ENCODE data around the gene SLC37A1. TPM values are rescaled to one million over a fixed set of nuclear protein-coding genes. Genes with fewer than 3 reads are reported as not detected.
"Not testable (repeated sequence)": the region's sequence is repeated elsewhere in the genome, so short reads cannot be mapped to it uniquely, and the experiment has no call there.

SLC37A1 gene
- total RNA-seq, 2 experiments from 2014 or later: 12.8 to 14.9 TPM

DNA sequence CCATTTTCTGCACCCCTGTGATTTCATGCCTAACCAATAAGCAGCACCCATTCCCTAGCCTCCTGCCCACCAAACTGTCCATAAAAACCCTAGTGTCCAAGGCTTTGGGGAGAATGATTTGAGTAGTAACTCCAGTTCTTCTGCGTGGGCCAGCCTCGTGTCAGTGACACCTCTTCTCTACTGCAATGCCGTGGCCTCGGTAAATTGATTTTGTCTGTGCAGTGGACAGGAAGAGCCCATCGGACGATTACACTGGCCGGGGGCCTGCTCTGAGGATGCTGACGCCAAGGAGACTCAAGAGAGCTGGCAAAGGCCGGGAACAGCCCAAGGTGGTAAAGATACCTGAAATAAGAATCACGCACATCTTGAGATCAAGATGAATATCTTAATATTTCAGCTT lies 47.0 kb upstream of the SLC37A1 start:
- no peak for DNase-seq
- ChIA-PET CTCF (interaction anchor here (0.8 to 4.2 kb wide), 13 partner anchors 10 to 303 kb away, joined by 3 to 22 read pairs (median 4); partner anchors contain the start of gene RSPH1), POLR2A (no interaction called here)
- Mint-ChIP-seq H3K36me3 (ENCODE audit: low read depth) (no peaks in the 10 kb centered on the region), H3K27me3 (no peaks in the 10 kb centered on the region), H3K4me1 (ENCODE audit: low read depth) (peaks cover 48% of the 10 kb centered on the region), H3K9me3 (no peaks in the 10 kb centered on the region), H3K27ac (no peak overlapping the region), H3K4me3 (no peak overlapping the region)
- intact Hi-C loops (cut with micrococcal nuclease): loop anchor here (5.0 kb wide), 1 partner anchor 61 kb away; no protein-coding TSS in a partner anchor
- TF ChIP-seq, protein P1, sequence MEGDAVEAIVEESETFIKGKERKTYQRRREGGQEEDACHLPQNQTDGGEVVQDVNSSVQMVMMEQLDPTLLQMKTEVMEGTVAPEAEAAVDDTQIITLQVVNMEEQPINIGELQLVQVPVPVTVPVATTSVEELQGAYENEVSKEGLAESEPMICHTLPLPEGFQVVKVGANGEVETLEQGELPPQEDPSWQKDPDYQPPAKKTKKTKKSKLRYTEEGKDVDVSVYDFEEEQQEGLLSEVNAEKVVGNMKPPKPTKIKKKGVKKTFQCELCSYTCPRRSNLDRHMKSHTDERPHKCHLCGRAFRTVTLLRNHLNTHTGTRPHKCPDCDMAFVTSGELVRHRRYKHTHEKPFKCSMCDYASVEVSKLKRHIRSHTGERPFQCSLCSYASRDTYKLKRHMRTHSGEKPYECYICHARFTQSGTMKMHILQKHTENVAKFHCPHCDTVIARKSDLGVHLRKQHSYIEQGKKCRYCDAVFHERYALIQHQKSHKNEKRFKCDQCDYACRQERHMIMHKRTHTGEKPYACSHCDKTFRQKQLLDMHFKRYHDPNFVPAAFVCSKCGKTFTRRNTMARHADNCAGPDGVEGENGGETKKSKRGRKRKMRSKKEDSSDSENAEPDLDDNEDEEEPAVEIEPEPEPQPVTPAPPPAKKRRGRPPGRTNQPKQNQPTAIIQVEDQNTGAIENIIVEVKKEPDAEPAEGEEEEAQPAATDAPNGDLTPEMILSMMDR (IDR thresholded peaks at IDR 0.05): no peak
- no peak for ATAC-seq

DNA sequence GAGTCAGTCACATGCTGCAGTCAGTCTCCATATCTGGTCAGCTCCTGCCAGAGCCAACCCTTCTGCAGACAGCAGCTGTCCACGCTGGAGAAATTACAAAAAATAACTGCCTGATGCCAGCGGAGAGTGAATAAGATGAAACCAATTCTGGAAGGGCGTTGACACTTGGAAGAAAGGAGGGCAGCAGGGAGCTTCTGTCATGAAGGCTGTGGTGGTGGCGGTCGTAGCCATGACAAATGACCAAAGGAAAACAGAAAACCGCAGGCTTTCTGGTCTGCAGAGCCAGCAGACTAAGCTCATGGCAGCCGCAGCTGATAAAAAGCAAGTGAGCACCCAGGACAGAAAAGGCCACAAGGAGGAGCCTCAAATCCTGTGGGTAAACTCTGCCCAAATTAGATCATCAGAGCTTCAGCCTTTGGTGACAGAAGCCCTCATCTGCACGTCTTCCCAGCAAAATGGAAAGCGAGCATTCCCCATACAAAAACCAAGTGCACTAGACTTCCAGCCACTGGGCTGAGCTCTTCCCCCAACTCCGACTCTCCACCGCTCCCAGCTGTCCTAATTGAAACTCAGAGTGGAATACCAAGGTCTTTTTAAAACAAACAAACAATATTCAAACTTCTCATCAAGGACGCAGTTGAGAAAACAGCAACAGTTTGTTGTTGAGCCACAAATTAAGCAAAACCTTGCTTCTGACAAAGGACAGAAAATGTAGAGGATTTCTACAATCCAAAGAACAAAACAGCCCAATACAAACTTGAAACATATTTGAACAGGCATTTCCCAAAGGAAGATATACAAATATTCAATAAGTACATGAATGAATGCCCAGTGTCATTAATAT lies 46.3 kb upstream of the SLC37A1 start:
- Mint-ChIP-seq H3K9me3 (no peaks in the 10 kb centered on the region), H3K36me3 (ENCODE audit: low read depth) (no peaks in the 10 kb centered on the region), H3K27me3 (no peaks in the 10 kb centered on the region), H3K4me3 (no peak overlapping the region), H3K27ac (no peak overlapping the region), H3K4me1 (ENCODE audit: low read depth) (peaks cover 41% of the 10 kb centered on the region)
- intact Hi-C loops (cut with micrococcal nuclease): loop anchor here (5.0 kb wide), 1 partner anchor 60 kb away; no protein-coding TSS in a partner anchor
- DNase-seq (peak; percentile 51), ATAC-seq (no peak)
- TF ChIP-seq, protein P1 (IDR thresholded peaks at IDR 0.05): no peak
- ChIA-PET POLR2A (interaction anchor here (1.1 kb wide), 1 partner anchor 30 kb away, joined by 3 read pairs; no protein-coding TSS in a partner anchor), CTCF (interaction anchor here (0.6 to 4.2 kb wide), 16 partner anchors 10 to 303 kb away, joined by 3 to 22 read pairs (median 4); partner anchors contain the start of gene RSPH1)

DNA sequence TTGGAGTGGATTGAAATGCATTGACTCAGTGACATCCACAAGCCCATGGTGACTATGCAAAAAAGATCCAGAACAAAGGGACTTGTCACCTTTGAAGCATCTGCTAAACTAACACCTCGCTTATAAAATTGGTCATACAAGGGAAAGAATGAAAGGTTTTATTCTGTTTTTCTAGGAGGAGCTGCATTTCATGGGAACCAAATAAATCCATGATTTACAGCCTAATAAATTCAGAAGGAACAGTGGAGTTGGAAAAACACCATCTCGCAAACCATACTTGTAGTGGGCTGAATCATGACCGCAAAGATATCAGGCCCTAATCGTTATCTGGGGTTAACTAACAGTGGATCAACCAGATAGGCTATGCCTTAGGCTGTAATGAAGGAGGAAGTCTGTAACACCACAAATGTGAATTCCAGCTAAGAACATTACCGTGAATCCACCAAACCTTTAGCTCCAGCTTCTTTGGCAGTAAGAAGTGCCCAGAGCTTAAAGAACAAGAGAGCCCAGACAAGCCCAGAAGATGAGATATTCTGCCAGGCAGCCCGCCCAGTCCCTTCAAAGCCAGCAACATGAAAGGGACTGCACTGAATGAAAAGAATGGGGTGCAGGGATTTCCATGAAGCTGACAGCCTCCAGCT lies 45.0 kb upstream of the SLC37A1 start:
- no peaks in the 10 kb centered on the region for H3K36me3 Mint-ChIP-seq (ENCODE audit: low read depth)
- peaks cover 30% of the 10 kb centered on the region for H3K4me1 Mint-ChIP-seq (ENCODE audit: low read depth)
- ChIA-PET POLR2A (interaction anchor here (1.0 to 1.1 kb wide), 2 partner anchors 10 to 28 kb away, joined by 3 to 4 read pairs; no protein-coding TSS in a partner anchor), CTCF (interaction anchor here (0.8 to 4.2 kb wide), 5 partner anchors 18 to 158 kb away, joined by 3 to 22 read pairs (median 4); no protein-coding TSS in a partner anchor)
- ATAC-seq (no peak), DNase-seq (no peak)
- H3K27me3 Mint-ChIP-seq: no peaks in the 10 kb centered on the region
- H3K4me3 Mint-ChIP-seq: no peak overlapping the region
- H3K9me3 Mint-ChIP-seq: no peaks in the 10 kb centered on the region
- TF ChIP-seq, protein P1 (IDR thresholded peaks at IDR 0.05): no peak
- no peak overlapping the region for H3K27ac Mint-ChIP-seq
- intact Hi-C loops (cut with micrococcal nuclease): loop anchor here (5.0 kb wide), 1 partner anchor 59 kb away; no protein-coding TSS in a partner anchor

DNA sequence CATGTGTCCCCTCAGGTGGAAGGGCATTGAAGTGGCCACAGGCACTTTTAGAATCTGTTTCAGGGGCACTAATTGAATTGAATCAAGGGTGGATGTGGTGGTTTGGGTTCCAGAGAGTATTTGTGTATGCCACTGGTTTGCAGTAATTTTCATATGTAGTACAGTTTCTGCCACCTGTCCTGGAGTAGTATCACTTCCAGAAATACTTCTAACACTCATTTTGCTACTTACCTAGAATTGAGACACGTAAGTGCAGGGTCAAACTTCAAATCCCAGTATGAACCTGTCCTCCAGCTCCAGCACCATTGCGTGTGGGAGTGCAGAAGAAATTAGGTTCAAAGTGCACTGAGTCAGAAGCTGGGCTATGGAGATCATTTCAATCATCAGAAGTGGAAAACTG lies 44.4 kb upstream of the SLC37A1 start:
- Mint-ChIP-seq H3K4me1 (ENCODE audit: low read depth) (peaks cover 24% of the 10 kb centered on the region), H3K27me3 (no peaks in the 10 kb centered on the region), H3K36me3 (ENCODE audit: low read depth) (no peaks in the 10 kb centered on the region), H3K9me3 (no peaks in the 10 kb centered on the region), H3K4me3 (no peak overlapping the region), H3K27ac (no peak overlapping the region)
- TF ChIP-seq, protein P1 (IDR thresholded peaks at IDR 0.05): no peak
- no peak for ATAC-seq
- POLR2A ChIA-PET: interaction anchor here (1.0 kb wide), 1 partner anchor 9 kb away, joined by 4 read pairs; no protein-coding TSS in a partner anchor
- intact Hi-C loops (cut with micrococcal nuclease): loop anchor here (5.0 kb wide), 1 partner anchor 58 kb away; no protein-coding TSS in a partner anchor
- no peak for DNase-seq
- CTCF ChIA-PET: interaction anchor here (0.8 to 4.2 kb wide), 4 partner anchors 54 to 159 kb away, joined by 3 to 22 read pairs (median 5); no protein-coding TSS in a partner anchor

DNA sequence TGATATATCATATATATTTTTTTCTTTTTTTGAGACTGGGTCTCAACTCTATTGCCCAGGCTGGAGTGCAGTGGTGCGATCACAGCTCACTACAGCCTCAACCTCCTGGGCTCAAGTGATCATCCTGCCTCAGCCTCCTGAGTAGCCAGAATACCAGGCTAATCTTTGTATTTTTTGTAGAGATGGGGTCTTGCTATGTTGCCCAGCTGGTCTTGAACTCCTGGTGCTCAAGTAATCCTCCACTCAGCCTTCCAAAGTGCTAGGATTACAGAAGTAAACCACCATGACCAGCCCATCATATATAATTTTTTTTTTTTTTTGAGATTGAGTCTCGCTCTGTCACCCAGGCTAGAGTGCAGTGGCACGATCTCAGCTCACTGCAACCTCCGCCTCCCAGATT lies 43.9 kb upstream of the SLC37A1 start:
- H3K27me3 Mint-ChIP-seq; DNase-seq; H3K4me3 Mint-ChIP-seq; POLR2A ChIA-PET; H3K27ac Mint-ChIP-seq; H3K9me3 Mint-ChIP-seq; H3K36me3 Mint-ChIP-seq (ENCODE audit: low read depth); ATAC-seq: not testable (repeated sequence)
- intact Hi-C loops (cut with micrococcal nuclease): loop anchor here (5.0 kb wide), 1 partner anchor 58 kb away; no protein-coding TSS in a partner anchor
- CTCF ChIA-PET: interaction anchor here (1.5 to 2.5 kb wide), 2 partner anchors 124 to 159 kb away, joined by 3 to 7 read pairs; no protein-coding TSS in a partner anchor
- H3K4me1 Mint-ChIP-seq (ENCODE audit: low read depth): peaks cover 19% of the 10 kb centered on the region
